IMR-90 (cell line): ENCODE measurements around the gene EXOC4. TPM values are rescaled to one million over a fixed set of nuclear protein-coding genes. Genes with fewer than 3 reads are reported as not detected.

ENCODE experiments used
- ATAC-seq: fragments of 200-7000 bp; cut with Tn5 transposase; 2 replicates; pipeline ENCODE4 v1.9.1; 2020; ENCODE audit warnings: low read depth, mild to moderate bottlenecking, moderate library complexity
- BruUV-seq: library from RNA; stranded (reverse); fragments of 400-500 nt; replicated peaks from 2 replicates; lab custom pipeline; 2021; lab: Mats Ljungman, UMichigan
- CTCF ChIA-PET: fragments of 300-600 bp; formaldehyde crosslinking; extraction: SDS; loops from one replicate; lab custom pipeline; 2021; ENCODE audit warnings: antibody characterized with exemption; lab: Yijun Ruan, JAX
- POLR2A ChIA-PET: fragments of 300-600 bp; sonication (Branson Sonifier 250); formaldehyde crosslinking; loops from one replicate; lab custom pipeline; 2022; ENCODE audit warnings: antibody characterized with exemption; ENCODE audit not compliant: unreplicated experiment; lab: Charles Lee
- DNase-seq: peaks from one replicate; pipeline ENCODE4 v3.0.0; 2013
- H2AFZ ChIP-seq: replicated peaks from 2 replicates; pipeline ENCODE3; 2013; ENCODE audit warnings: low read length, mild to moderate bottlenecking; ENCODE audit not compliant: poor library complexity
- H2AK5ac ChIP-seq: 2 replicates; pipeline ENCODE4 v1.6.1; 2013; ENCODE audit warnings: low read depth, low read length, inconsistent platforms
- H2AK9ac ChIP-seq: replicated peaks from 2 replicates; pipeline ENCODE3; 2013; ENCODE audit warnings: mild to moderate bottlenecking, low read depth, low read length, moderate library complexity; ENCODE audit not compliant: poor library complexity
- H2BK120ac ChIP-seq: 2 replicates; pipeline ENCODE4 v1.6.1; 2013; ENCODE audit warnings: low read depth, low read length, inconsistent platforms
- H2BK15ac ChIP-seq: 3 replicates; pipeline ENCODE4 v1.6.1; 2013; ENCODE audit warnings: low read depth, low read length, inconsistent platforms
- H2BK20ac ChIP-seq: 2 replicates; pipeline ENCODE4 v1.6.1; 2013; ENCODE audit warnings: low read depth, mild to moderate bottlenecking, inconsistent platforms, low read length, moderate library complexity
- H2BK5ac ChIP-seq: 2 replicates; pipeline ENCODE4 v1.6.1; 2013; ENCODE audit warnings: mild to moderate bottlenecking, low read depth, low read length, inconsistent platforms; ENCODE audit not compliant: poor library complexity, severe bottlenecking
- H3K14ac ChIP-seq: replicated peaks from 2 replicates; pipeline ENCODE4 v1.6.1; 2013; ENCODE audit warnings: low read depth, low read length, inconsistent platforms
- H3K18ac ChIP-seq: 2 replicates; pipeline ENCODE4 v1.6.1; 2013; ENCODE audit warnings: low read depth, low read length, control low read depth
- H3K23ac ChIP-seq: 2 replicates; pipeline ENCODE4 v1.6.1; 2013; ENCODE audit warnings: low read depth, low read length, inconsistent platforms
- H3K27ac ChIP-seq: 2 replicates; pipeline ENCODE4 v1.5.1; 2013; ENCODE audit warnings: mild to moderate bottlenecking, control low read depth, low read length; ENCODE audit not compliant: insufficient read depth
- H3K27me3 ChIP-seq: 2 replicates; pipeline ENCODE4 v1.6.1; 2013; ENCODE audit warnings: low read length; ENCODE audit not compliant: control insufficient read depth, insufficient read depth
- H3K36me3 ChIP-seq: 2 replicates; pipeline ENCODE4 v1.6.1; 2013; ENCODE audit warnings: low read length, mixed read lengths; ENCODE audit not compliant: control insufficient read depth, insufficient read depth
- H3K4ac ChIP-seq: 2 replicates; pipeline ENCODE4 v1.6.1; 2013; ENCODE audit warnings: low read depth, low read length, inconsistent platforms
- H3K4me1 ChIP-seq: 2 replicates; pipeline ENCODE4 v1.6.1; 2013; ENCODE audit warnings: low read length, mixed read lengths; ENCODE audit not compliant: control insufficient read depth, insufficient read depth
- H3K4me2 ChIP-seq: 2 replicates; pipeline ENCODE4 v1.6.1; 2013; ENCODE audit warnings: low read depth, mild to moderate bottlenecking, control low read depth, low read length, moderate library complexity
- H3K4me3 ChIP-seq: 2 replicates; pipeline ENCODE4 v1.5.1; 2013; ENCODE audit warnings: low read depth, mild to moderate bottlenecking, control low read depth, low read length, moderate library complexity; ENCODE audit not compliant: insufficient read depth
- H3K56ac ChIP-seq: 2 replicates; pipeline ENCODE4 v1.6.1; 2013; ENCODE audit warnings: low read length, inconsistent platforms; ENCODE audit not compliant: insufficient read depth; ENCODE audit errors: extremely low read depth
- H3K79me1 ChIP-seq, 2 experiments: 2 replicates each; pipeline ENCODE4 v1.6.1; 2013; ENCODE audit warnings: low read length in 2 of 2, inconsistent platforms in 1 of 2, low read depth in 1 of 2
- H3K9ac ChIP-seq: 2 replicates; pipeline ENCODE4 v1.6.1; 2013; ENCODE audit warnings: low read depth, low read length, control low read depth
- H3K9me1 ChIP-seq: 2 replicates; pipeline ENCODE4 v1.6.1; 2013; ENCODE audit warnings: low read length, inconsistent platforms; ENCODE audit not compliant: insufficient read depth
- H3K9me3 ChIP-seq: 2 replicates; pipeline ENCODE4 v1.6.1; 2013; ENCODE audit warnings: low read length; ENCODE audit not compliant: control insufficient read depth, insufficient read depth
- H4K20me1 ChIP-seq: 2 replicates; pipeline ENCODE4 v1.6.1; 2013; ENCODE audit warnings: low read length, inconsistent platforms; ENCODE audit not compliant: insufficient read depth
- H4K5ac ChIP-seq: 2 replicates; pipeline ENCODE4 v1.6.1; 2013; ENCODE audit warnings: mild to moderate bottlenecking, low read depth, low read length, control low read depth
- H4K8ac ChIP-seq, 2 experiments: 2 replicates each; pipeline ENCODE4 v1.6.1; 2013; ENCODE audit warnings: low read depth in 2 of 2, low read length in 2 of 2, control low read depth in 1 of 2, inconsistent platforms in 1 of 2
- H4K91ac ChIP-seq: 2 replicates; pipeline ENCODE4 v1.6.1; 2013; ENCODE audit warnings: low read depth, low read length, inconsistent platforms; ENCODE audit not compliant: insufficient read depth
- BHLHE40 ChIP-seq: fragments of 150-350 bp; IDR thresholded peaks from 2 replicates; pipeline ENCODE4 v1.6.1; 2016; ENCODE audit warnings: mild to moderate bottlenecking, low read depth, low read length
- MAZ ChIP-seq: IDR thresholded peaks from 2 replicates; pipeline ENCODE4 v1.6.1; 2012; ENCODE audit warnings: low read depth, mild to moderate bottlenecking, low read length, improper control_type of control experiment, moderate library complexity, borderline replicate concordance
- WGBS, 2 experiments: methylation state at CpG; one replicate each; pipeline versions ENCODE4 v1.1.5 to v1.1.7; 2013; ENCODE audit warnings: missing lambda C conversion rate in 2 of 2; ENCODE audit not compliant: insufficient read length in 1 of 2; ENCODE audit errors: extremely low coverage in 2 of 2; 5-methylcytosine and 5-hydroxymethylcytosine counted together
- dilution Hi-C: fragments of 300-500 bp; cut with HindIII; formaldehyde crosslinking; loops from one replicate; pipeline ENCODE4 v1.14.3; 2018; ENCODE audit warnings: low sequenced_read_pairs; ENCODE audit not compliant: unreplicated experiment
- in situ Hi-C: fragments of 300-500 bp; cut with MboI; formaldehyde crosslinking; loops from 3 replicates; pipeline ENCODE4 v1.14.3; 2019; ENCODE audit warnings: low sequenced_read_pairs, inconsistent platforms, mixed read lengths
- intact Hi-C: fragments of 100-400 bp; cut with micrococcal nuclease; formaldehyde crosslinking; loops from 2 replicates; pipeline ENCODE4 v1.10.0; 2022
- polyA plus RNA-seq, 3 experiments: library from polyadenylated mRNA; depleted of rRNA; stranded (reverse); fragments of >200 nt; gene quantifications; 2 replicates each; pipeline ENCODE4 v1.2.3, GENCODE V29; 2012; ENCODE audit warnings: low replicate concordance in 1 of 3
- total RNA-seq: library from RNA; depleted of rRNA; stranded (reverse); fragments of >200 nt; gene quantifications from 2 replicates; pipeline ENCODE4 v1.2.3, GENCODE V29; 2012

Gene EXOC4
- total and polyA plus RNA-seq, 2 of the 4 experiments (the other 2 are of a cell fraction): 25.4 to 94.6 TPM

GRCh38 chr7:133536450-133536849 is 283.6 kb downstream of the EXOC4 start:
- H2BK5ac ChIP-seq: no peak overlapping the region
- no peaks in the 10 kb centered on the region for H3K9me3 ChIP-seq
- no peaks in the 10 kb centered on the region for H3K79me1 ChIP-seq
- ChIA-PET POLR2A (no interaction called here), CTCF (no interaction called here)
- no peaks in the 10 kb centered on the region for H3K9me1 ChIP-seq
- no peak overlapping the region for H2AFZ ChIP-seq
- H3K4ac ChIP-seq: no peak overlapping the region
- no peak overlapping the region for H2BK15ac ChIP-seq
- intact Hi-C loops: no loop called here
- no peak overlapping the region for H3K27ac ChIP-seq
- in situ Hi-C loops: no loop called here
- dilution Hi-C loops: no loop called here
- no peaks in the 10 kb centered on the region for H3K36me3 ChIP-seq
- no peak overlapping the region for H2BK20ac ChIP-seq
- TF ChIP-seq BHLHE40: no peak
- TF ChIP-seq MAZ: no peak
- H4K8ac ChIP-seq: no peak overlapping the region
- no CpG with 5 or more reads among the region's 2 CpGs for WGBS, 2 experiments
- H2BK120ac ChIP-seq: no peak overlapping the region
- H4K5ac ChIP-seq: no peak overlapping the region
- no peak overlapping the region for H3K4me2 ChIP-seq
- no peak overlapping the region for H4K91ac ChIP-seq
- no peak overlapping the region for H3K9ac ChIP-seq
- H3K18ac ChIP-seq: no peak overlapping the region
- no peak for DNase-seq
- no peak overlapping the region for H3K23ac ChIP-seq
- no peaks in the 10 kb centered on the region for H4K20me1 ChIP-seq
- no peak for ATAC-seq
- peaks cover 2% of the 10 kb centered on the region; the same call in 1 of the 2 replicates for H3K4me1 ChIP-seq
- BruUV-seq: no TSS peak
- H2AK9ac ChIP-seq: no peak overlapping the region
- H3K56ac ChIP-seq: no peak overlapping the region
- H3K27me3 ChIP-seq: no peaks in the 10 kb centered on the region
- no peak overlapping the region for H2AK5ac ChIP-seq
- no peak overlapping the region for H3K4me3 ChIP-seq
- H3K14ac ChIP-seq: no peak overlapping the region
